GM18505 (cell line): ENCODE measurements around the gene H2BK1.

Experiments
- ATAC-seq: cut with Tn5 transposase; IDR thresholded peaks from one replicate; pipeline ENCODE4 v1.9.1; 2021; ENCODE audit not compliant: unreplicated experiment
- POLR2A ChIP-seq: IDR thresholded peaks from 4 replicates; pipeline ENCODE4 v1.6.1; 2011; ENCODE audit warnings: borderline replicate concordance; ENCODE audit not compliant: insufficient read depth, insufficient read length; ENCODE audit errors: extremely low read depth

H2BK1 gene

DNA sequence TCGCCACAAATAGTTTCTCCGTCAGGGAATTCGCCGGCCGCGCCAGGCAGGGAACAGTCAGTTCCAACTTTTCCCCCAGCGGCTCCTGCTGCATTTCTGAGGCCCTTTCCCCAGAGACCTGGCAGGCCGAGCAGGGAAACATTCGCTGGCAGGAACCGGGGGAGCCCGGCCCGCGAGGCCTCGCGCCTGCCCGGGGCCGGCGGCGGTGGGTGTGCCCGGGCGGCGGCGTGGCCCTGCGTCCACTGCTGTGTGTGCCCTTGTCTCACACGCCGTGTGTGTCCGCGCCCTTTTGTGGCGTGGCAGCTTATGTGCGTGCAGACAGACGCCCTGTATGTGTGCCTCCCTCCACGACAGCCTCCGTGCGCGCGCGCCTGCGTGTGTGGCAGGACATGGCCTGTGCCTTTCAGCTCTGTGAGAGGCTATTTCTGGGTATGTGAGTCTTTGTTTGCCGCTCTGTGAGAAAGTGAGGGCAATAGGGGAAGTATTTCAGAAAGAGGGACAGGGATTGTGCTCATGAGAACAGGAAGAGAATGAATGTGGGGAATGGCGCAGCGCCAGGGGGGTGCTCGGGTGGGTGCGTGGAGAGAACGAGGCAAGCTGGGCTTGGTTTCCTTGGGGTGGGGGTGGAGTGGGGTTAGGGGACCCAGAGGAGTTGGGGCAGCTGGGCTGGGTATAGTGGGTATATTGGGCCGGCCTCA, 38.9 kb upstream of the H2BK1 start:
- no peak for ATAC-seq
- TF ChIP-seq POLR2A, result no peak

- no peak for ATAC-seq
- no peak for TF ChIP-seq POLR2A
Observed at GRCh38 chr7:151248346-151249033, 38.2 kb upstream of the H2BK1 start, which contains the start of gene SMARCD3. Gene SMARCD3 (minus strand): TSS chr7:151248694. CDS start chr7:151248562, 132 bp downstream.

DNA sequence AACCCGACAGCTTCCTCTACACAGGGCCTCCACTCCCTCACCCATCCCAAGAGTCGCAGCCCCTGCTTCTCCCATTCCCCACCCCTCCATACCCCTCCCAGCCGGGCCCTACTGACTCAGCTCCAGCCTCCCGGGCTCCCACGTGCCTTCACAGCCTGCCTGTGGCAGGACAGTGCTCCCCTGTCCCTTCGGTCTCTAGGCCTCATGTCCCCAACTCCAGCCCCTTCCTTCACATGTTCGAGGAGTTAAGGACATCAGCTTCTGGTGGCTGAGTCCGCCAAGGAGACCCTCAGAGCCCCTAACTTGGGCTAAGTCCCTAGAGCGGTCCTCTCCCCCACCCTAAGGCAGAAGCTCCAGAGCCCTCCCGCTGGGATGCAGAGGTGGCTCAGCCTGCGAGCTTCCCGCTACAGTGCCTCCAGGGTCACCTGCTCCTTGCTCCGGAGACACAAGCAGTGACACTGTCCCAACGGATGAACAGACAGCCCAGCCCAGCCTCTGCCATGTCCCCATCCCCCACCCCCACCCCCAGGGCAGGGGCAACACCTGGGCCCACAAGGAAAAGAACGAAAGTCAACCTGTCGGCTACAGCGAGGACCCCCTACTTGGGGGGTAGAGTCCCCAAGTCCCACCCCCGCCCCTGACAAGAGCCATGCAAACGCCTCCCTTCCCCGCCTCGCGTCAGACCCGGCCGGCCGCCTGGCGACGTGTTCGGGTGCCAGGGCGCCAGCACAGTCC, 37.5 kb upstream of the H2BK1 start:
- TF ChIP-seq POLR2A, result no peak
- no peak for ATAC-seq

DNA sequence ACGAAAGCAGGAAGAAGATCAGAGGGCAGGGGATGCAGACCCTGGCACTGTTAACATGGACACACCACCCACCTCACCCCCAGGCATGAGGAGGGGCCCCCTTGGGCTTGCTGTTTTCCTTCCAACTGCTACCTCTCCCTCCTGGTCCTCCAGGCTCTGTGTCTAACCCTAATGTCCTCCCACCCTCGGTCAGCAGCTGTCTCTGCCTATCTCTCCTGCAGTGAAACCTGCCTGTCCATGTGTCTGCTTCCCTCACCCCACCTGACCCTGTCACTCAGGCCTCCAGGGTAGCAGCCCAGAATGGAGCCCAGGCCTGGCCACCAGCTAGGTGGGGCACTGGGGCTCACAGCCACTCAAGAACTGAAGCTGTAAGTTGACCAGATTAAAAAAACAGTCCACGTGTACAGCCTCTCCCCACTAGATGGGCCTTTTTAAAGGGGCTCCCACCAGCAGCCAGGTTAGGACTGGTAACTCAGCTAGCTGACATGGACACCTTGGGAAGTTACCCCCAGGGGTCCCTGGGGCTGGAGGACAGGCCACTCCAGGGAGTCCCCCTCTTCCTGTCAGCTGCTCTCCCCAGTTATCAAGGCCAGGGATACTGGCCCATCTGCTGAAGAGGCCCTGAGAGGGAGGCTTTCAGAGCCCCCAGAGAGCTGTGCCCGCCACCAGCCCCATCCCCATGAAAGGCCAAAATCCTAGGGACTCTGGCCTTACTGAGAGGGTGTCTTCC, 36.7 kb upstream of the H2BK1 start:
- TF ChIP-seq POLR2A, result no peak
- ATAC-seq, result no peak

DNA sequence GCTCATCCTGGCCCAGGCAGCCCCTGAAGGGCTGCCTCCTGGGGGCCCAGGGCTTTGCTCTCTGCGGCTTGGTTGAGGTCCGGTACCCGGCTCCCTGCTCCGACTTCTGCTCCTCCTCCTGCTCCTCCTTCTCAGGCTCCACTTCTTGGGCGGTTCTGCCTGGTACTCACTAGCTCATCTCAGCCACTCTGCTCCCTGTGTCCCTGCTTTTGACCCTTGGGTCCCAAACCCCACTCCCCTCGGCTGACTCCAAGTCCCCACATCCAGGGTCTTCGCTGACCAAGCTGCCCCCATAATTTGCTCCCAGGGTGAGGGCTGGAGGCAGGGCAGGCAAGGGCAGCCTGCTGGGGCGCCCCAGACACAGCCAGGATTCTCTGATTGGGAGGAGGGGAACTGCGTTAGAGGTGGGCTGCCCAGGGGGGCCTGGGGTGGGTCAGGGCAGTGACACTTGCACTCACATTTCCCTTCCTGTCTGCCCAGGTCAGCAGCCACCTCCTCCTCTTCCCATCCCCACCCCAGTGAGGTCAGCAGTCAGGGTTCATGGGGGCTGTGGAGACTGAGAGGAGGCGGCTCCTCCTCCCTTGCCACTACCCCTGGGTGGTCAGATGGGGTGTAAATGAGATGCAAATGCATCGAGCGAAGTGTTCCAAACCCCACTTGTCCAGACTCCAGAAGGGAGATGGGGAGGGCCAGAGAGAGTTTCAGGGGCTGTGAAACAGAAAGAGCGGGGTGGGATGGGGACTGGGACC, 36.0 kb upstream of the H2BK1 start:
- TF ChIP-seq POLR2A, result no peak
- no peak for ATAC-seq

DNA sequence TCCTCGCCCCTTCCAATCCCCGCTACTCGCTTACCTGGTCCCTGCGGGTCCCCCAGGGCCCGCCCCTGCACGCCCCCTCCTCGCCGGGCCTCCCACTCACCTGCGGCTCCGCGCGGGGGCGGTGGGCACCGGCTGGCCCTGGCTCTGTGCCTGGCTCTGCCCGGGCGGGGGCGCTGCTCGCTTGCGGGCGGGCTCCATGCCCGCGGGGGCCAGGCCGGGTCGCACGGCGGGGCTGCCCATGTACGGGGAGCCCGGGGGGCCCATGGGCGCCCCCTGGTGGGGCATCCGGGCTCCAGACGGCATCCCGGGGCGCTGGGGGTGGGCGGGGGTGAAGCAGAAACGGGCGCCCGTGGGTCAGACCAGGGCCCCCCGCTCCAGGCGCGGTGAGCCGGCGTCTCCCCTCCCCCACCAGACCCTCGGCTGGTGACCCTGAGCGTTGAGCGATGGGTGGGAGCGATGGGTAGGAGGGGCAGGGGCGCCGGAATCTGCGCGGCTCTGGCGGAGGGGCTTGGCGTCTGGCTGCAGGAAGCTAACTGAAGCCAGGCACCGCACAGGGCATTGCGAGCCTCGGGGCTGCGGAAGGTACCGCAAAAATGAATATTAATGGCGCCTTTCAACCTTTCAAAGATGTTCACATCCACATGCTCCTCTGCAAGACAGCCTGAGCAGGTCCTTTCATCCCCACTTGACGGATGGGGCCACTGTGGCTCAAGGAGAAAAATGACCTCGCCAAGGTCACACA, 35.2 kb upstream of the H2BK1 start:
- ATAC-seq, result peak; percentile 46
- no peak for TF ChIP-seq POLR2A

DNA sequence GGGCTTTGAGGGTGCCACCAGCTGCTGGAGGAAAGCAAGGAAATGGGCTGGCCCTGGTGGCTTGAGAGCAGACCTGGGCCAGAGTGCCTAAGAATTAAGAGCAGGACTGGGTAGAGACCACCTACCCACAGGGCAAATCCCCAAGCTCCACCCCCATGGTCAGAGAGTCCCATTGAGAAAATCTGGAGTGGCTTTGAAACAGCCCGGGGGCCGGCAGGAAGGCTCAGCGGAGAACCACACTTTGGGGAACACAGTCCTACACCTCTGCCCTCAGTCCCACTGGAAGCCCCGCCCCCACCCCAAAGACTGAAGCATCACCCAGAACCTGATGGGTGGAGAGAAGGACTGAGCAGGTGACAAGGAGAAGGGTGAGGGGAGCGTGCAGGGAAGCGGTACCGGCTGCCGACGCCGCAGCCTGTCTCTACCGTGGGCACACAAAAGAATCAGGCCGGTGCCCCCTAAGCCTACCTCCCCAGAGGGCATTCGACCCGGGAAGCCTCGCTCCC, 34.6 kb upstream of the H2BK1 start:
- no peak for TF ChIP-seq POLR2A
- no peak for ATAC-seq

- no peak for ATAC-seq
- TF ChIP-seq POLR2A, result no peak
Observed at GRCh38 chr7:151244196-151244840, 34.0 kb upstream of the H2BK1 start.

DNA sequence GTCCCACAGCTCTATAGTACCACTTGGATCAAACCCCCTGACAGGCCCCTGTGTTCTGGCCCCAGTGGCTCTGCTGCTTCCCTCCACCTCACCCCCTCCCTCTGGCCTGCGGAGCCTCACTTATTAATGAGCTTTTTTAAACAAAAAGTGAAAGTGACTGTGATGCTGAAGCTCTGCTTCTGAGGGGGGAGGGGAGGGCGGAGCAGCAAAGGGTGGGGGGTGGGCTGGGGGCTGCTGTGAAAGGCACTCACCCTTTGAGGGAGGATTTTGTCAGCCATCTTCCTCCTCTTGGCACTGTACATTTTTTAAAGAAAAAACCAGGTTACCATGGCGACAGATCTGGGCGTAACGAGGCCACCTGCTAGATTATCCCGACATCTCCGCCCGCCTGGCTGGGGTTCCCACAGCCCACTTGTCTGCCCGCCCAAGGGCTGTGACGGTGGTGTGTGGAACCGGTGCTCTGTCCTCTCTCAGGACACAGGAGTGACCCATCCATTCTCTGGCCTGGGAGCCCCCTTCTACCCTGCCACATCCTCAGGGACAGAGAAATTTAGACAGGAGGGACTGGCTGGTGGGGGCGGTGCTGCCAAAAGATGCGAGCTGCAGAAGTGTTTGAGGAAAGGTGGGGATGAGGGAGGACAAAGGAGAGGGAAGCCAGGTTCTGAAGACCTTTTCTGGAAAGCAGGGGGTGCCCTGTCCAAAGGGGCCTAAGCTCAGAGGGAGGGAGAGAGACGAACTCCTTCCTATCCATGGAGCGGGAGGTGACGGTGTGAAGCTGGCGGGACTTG, 33.3 kb upstream of the H2BK1 start:
- TF ChIP-seq POLR2A, result no peak
- ATAC-seq, result no peak

GRCh38 chr7:151243045-151243349, 32.7 kb upstream of the H2BK1 start:
- ATAC-seq, result no peak
- TF ChIP-seq POLR2A, result no peak
